HG03039 (cell line): ENCODE data around the gene PHYHIPL.

Source experiments
- ATAC-seq: cut with Tn5 transposase; IDR thresholded peaks from one replicate; pipeline ENCODE4 v1.9.1; 2021; ENCODE audit warnings: mild to moderate bottlenecking, moderate library complexity; ENCODE audit not compliant: unreplicated experiment

PHYHIPL gene

DNA sequence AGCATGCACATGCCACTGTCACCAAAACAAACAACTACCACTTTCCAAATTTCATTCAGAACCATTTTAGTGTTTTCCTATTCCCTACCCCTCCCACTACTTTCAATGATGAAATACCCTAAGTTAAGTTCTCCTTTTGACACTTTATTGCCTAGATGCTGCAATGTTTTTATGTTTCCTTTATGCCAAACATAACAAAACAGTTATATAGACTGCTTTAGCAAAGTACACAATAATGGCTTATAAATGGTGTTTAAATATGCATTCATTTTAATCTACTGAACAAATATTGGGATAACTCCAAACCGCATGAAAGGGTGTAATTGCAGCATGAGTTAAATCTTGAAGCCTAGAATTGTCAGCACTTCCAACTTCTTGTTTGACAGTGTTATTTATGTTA is 69.2 kb downstream of the PHYHIPL start:
- no peak for ATAC-seq

DNA sequence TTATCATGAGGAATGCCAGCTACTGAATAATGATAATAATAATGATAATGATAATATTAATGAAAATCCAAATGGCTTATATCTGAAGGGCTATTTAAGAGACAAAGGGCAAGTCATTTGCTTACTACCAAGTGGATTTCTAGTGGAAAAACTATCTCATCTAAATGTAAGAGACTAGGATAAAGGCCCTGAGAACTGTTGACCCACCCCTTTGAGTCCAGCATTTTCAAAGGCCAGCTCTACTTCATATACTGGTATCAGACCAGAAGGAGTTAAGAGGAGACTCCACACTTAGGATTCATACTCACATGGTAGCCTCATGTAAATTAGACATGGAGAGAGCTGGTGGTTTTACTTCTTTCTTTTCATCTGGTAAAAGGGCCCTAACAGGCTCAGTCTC is 76.0 kb downstream of the PHYHIPL start:
- no peak for ATAC-seq

DNA sequence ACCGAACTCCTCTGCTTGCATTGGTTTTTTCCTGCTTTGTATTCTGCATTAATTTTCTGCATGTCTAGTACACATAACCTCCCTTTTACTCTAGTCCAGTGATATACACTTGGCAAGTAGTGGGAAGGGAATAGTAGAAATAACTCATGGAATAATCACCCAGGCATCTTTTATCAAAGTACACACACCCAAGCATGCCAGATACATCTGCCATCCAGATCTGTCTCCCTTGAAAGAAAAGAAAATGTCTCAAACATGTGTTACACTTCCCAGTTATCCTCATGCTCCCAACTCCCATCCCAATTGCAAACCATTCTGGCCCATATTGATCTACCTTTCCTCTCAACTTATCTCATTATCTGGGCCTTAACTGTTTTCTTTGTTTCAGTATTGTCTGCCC is 79.0 kb downstream of the PHYHIPL start:
- ATAC-seq = no peak

DNA sequence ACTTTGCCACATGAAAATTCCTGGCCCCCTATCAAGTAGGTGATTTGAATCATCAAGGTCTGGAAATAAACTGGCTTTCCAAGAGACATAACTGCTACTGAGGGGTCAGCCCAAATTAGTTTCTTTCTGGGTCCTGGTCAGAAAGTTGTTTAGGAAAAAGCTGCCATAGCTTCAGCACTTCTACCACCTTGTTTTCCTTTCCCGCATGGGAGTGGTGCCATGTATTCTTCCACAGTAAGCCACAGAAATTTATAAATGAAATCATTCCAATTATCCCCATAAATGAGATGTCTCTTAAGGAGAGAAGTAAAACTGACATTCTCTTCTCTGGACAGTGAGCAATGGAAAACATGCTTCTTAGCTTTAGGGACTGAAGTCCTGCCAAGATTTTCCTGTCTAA is 80.8 kb downstream of the PHYHIPL start:
- no peak for ATAC-seq

DNA sequence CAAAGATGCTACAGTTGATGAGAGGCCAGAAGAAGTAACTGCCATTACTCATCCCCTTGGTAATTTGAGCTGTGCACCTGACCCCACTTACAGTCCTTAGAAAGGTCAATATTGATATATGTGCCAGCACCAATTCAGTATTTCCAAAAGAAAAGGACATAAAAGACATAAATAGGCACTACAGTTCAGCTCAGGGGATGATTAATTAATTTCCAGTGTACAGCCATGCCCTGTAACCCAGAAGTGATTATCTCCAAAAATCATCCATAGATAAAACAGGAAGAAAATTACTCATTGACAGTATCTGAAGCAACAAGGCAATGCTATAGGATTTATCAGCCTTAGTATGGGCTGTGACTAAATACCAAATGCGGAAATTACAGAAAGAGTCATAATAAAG is 82.4 kb downstream of the PHYHIPL start:
- ATAC-seq = no peak

DNA sequence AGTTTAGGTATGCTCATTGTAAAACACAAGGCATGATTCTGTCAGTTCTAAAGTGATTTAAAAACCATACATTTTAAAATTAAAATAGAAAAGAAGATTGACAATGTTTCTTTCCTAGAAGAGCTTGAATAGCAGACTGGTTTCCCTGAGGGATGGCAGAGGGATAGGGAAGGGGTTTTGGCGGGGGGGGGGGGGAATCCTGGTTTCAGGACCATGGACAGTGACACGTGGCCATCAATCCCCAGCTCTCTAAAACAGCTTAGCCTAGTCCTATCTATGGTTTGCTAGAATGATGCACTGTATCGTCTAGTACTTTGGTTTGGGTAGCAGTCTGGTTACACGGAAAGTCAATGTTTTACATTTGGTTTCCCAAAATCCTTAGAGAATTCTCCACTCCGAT is 88.7 kb downstream of the PHYHIPL start:
- no peak for ATAC-seq

DNA sequence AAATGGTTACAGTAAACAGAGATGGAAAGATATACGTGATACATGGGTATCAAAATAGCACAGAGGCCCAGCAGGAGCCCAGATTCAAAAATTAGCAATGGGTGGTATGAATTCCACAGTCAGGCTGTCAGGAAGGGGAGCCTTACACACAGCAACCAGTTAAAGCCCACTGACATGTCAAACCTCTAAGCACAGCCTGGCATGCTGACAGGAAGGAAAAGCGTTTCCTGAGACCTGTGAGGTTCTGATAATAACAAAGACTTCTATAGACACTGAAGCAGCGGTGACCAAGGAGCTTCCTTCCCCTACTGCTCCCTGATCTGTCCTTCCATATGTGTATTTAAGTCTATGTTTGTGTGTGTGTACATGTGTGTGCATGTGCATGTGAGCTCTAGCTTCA is 89.9 kb downstream of the PHYHIPL start:
- ATAC-seq = no peak

DNA sequence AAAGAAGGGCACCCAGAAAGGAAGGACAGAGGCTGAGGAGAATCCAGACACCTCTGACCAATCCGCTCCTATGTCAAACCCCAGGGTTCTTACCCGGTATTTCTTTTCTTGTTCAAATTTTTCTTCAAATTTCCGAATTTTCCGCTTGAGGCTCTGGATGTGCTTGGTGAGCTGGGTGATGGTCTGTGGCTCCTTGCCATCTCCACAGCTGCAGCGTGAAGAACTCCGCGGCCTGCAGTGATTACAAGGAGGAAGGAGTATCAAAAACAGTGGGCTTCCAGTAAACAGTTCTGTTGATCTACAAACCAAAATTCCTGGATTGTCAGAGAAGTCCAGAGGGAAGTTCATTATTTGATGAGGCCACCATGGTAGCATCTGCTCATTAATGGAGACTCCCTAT is 92.0 kb downstream of the PHYHIPL start:
- no peak for ATAC-seq

DNA sequence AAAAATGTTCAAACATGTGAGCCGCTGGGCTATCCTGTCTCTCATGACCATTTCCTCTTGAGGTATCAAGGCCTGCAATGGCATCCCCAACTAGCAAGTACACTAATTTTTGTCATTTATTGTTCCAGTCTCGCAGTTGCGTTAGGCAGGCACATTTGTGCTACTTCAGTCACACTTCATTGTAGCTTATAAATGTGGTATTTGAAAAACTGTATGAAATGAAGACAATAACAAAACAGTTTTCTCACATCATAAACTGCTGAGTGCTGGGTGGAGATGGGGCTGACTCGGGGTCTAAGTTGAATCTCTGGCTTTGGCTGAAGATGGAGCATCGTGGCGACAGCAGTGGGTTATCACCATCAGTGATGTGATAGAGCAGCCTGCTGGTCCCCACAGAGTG is 93.2 kb downstream of the PHYHIPL start:
- no peak for ATAC-seq

DNA sequence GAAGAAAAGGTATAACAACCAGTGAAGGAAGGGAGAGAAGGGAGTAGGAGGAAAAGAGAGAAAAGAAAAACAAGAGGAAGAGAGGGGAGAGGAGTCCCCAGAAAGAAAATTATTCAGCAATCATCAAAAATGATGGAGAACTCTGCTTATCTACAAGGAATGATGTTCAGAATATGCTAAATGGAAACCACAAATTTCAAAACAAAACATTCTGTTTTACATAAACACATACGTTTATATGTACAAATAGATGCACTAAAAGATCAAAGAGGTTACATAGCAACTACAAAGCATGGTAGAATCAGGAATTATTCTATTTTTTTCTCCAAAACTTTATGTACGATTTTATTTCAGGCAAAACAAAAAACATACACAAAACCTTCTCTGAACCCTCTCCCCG is 94.0 kb downstream of the PHYHIPL start:
- ATAC-seq = no peak

DNA sequence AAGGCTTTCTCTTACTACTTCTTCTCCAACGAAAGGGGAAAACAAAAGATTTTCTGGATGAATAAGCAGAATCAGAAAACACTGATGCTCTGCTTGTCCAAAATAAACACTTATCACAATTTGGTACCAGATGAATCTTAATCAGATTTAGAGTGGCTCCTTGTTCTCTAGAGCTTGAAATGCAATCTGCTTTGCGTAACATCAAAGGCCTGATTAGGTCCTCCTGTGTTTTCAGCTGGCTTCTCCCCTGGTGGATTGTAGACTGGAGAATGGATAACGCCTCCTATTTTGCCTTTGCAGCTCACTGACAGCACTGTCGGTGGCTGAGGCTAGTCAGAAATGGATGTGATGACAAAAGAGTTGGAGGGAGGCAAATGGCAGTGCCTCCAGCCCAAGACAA is 94.7 kb downstream of the PHYHIPL start:
- ATAC-seq = no peak

DNA sequence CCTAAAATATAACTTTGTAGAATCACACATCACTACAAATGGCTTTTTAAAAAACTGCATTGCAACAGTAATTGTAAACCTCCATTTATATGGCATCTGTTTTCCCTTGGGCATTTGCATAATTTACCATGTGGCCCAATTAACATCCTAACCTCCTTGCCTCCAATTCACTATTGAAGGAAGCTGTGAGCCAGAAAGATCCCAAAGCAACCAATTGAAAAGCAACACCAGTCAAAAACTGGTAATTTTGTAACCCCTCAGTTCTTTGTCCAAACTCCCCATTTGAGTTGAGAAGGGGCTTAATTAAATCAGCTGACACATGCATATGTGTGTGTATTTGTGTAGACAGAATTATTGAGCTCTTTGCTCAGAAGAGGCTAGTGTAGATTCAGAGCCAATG is 95.6 kb downstream of the PHYHIPL start:
- ATAC-seq = no peak

DNA sequence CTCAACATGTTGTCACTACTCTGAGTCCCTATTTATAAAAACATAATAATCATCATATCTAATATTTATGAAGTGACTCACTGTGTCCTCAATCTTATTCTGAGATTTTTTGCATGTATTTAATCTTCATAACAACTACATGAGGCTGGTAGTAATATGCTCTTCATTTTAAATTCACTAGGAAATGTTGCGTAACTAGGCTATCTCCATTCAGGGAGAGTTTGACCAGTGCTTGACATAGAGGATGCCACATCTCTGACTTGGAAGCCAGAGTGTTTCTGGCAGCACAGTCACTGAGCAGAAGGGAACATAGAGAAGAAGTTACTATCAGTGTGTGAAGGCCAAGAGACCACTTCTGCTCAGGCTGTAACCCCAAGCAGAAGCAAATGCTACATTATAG is 97.0 kb downstream of the PHYHIPL start:
- no peak for ATAC-seq

DNA sequence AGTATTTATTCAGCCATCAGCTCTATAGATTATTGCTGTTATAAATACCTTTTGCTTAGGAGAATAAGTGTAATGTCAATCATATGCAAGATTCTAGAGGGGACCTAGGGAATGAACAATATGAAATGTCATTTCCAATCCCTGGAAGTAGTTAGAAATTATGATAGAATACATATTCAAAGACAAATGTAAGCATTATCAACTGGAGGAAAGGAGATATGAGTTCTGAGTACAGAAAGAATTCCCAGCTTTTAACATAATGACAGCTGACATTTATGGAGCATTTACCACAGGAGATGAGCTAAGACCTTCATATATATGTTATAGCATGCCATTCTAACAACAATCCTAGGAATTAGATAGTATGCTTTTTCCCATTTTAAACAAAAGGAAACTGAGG is 99.7 kb downstream of the PHYHIPL start:
- ATAC-seq = no peak

DNA sequence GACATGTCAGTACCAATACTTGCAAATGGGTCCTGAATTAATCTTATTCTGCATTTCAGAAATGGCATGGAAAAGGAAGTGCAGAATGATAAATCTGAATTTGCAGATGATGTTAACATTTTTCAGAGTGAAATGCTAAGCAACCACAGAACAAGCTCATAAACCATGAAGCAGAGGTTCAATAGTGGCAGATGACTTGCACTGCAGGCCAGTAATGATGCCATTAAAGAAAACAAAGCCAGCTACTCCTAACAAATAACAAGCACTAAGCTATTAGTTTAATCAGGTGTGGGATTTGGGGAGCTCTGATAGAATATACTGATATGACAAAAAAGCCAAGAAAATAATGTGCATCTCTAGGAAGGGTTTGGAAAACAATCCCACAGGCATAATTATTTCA is 100.5 kb downstream of the PHYHIPL start:
- ATAC-seq = no peak

DNA sequence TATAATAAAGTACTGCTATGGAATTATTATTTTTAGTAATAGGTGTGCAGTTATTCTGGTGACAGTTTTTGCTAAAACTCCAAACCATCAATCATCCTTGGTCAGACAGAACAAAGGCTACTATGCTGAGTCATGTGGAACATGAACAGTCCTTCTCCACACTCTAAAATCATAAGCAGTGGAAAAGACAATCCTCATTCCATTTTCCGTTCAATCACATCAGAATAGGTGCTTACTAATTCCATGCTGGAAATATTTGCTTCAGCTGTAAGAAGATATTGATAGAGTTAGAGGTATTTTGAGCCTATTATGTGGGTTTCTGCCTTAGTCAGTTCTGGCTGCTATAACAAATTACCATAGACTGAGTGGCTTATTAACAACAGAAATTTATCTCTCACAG is 103.0 kb downstream of the PHYHIPL start:
- no peak for ATAC-seq

DNA sequence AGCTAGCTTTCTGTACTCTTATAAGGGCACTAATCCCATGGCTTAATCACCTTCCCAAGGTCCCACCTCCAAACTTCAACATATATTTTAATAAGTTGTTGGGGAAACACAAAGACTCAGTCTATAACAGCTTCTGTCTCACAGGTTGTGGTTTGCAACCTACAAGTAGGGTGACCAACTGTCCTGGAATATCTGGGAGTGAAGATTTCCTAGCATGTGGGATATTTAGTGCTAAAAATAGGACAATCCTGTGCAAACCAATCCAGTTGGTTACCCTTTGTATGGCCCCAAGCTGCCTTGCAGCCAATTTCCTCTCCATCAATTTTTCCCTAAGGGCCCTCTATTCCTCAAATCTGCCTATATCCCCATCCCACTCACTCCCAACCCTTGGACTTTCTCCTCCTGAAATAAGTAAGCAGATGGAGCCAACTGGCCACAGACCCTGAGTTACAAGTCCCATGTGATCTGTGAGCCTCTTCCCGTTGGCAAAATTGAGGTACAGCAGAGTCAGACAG is 103.6 kb downstream of the PHYHIPL start:
- ATAC-seq = no peak

DNA sequence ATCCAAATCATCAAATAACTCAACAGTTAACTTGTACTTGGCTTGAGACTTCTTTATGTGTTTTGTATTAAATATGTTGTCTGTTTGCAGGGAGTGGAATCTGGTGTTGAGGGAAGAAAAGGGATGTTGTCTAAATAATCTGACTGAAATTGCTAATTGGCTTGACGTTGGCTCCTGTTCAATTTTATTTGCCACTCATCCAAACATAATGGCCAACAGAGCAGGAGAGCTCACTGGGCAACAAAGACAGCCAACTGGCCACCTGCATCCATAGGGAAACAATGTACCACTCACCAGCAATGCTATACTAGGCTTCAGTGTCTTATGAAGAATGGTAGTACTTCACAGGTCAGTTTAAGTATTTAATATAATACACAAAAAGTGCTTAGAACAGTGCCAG is 105.4 kb downstream of the PHYHIPL start:
- ATAC-seq = no peak

DNA sequence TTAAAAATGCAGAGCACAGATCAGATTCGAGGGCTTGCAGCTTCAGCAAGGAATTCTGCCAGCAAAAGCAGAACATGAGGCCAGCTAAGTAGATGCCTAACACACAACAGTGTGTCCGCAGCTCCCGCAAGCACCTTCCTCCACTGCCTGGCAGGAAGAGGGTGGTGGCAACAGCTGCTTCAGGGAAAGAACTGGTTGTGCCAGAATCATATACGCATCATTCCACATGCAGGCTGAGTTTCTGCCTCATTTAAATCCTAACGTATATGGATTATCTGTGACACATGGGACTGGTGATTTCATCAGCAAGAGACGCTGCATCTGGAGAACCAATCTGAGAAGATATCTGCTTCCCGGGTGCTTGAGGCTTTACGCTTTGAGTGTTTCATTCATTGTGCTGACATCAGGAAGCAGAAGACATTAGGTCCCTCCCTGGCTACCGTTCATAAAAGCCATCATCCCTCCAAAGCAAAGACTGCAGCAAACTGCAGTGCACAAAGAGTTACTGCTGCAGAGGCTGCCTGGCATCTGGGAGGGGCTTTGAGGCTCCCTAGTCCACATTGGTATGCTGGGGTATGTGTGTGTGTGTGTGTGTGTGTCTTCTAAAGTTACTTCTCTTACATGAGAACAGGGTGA is 107.1 kb downstream of the PHYHIPL start:
- no peak for ATAC-seq

DNA sequence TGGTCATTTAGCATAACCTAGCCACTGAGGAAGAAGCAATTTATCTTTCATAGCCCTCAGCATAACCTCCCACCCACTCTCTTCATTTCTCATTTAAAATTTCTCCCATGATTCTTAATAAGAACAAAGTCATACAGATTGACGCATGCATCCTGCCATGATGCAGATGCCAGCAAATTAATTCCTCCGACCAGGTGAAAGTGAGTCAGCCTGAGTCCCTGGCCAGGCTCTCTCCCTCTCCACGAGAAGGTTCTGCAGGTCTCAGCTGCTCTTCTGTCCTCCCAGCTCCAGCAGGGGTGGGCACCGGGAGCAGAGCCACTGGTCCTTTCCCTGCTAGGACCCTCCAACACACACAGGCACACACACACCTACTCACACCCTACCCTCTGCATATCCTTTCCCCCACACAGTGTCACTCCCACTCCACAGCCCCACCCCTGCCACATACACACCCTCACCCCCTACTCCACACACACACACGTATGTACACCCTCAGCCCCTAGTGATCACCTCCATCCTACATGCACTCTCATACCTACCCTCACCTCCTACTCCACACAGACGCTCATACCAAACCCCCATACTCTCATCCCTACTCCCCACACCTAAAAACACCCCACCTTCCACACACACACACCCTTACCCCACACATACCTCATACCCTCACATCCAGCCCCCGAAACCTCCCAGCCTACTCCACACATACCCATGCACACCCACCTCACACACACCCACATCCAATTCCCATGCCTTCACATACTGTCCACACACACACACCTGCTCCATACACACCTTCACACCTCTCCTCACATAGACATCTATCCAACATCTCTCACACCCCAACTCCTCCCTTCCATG is 107.9 kb downstream of the PHYHIPL start:
- ATAC-seq = no peak

DNA sequence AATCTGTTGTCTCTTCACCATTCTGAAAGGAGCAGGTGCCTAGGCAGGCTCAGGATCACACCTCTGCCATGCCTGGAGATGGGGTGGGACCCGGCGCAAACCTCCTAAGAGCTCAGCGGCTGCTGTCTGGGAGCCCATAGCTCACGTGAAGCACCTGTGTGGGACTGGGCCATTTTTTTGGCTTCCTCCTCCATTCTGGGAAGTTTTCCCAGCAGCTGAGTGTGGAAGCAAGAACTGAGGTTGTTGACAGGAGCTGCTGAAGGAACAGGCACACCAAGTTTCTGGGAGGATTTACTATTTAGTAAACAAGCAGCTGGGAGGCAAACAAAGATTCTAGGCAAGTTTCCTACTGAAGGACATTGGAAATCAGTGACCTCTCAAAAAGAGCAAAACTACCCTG is 108.6 kb downstream of the PHYHIPL start:
- ATAC-seq = no peak

DNA sequence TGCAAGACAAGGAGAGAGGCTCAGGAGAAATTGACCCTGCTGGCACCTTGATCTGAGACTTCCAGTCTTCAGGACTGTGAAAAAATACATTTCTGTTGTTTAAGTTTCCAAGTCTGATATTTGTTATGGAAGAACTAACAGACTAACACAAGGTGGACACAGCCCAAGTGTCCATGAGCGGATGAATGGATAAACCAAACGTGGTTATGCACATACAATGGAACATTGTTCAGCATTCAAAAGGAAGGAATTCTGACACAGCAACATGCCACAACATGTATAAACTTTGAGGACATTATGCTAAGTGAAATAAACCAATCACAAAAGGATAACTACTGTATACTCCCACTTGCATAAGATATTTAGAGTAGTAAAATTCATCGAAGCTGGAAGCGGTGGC is 109.4 kb downstream of the PHYHIPL start:
- ATAC-seq = no peak
